ENCODE data around the gene C4orf36.

The C4orf36 gene

DNA sequence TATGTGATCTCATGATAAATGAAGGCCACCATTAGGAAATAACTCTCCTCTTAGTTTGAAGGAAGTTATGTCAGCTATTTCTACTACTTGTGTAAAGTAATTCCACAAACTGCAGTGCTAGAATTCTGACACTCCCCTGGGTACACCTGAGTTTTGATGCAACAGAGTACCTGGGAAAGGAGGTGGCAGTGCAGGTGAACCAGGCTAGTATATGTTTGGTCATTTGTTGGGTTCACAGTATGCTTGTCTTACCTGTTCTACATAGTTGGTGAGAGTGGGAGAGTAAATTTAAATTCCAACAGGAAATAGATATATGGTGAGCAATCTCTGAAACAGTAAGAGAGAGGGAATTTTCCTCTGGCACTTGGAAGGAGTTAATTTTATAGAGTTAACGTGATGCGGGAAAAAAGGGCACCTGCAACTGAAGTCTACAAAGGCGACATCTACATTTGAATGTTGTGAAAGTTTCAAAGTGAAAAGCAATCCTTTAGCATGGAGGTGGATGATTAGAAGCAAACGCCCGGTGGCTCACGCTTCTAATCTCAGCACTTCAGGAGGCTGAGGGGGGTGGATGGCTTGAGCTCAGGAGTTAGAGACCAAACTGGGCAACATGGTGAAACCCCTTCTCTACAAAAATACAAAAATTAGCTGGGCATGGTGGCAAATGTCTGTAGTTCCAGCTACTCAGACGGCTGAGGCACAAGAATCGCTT, 34.7 kb downstream of the C4orf36 start:
- no peak for DNase-seq (ENCODE audit: low spot score)

DNA sequence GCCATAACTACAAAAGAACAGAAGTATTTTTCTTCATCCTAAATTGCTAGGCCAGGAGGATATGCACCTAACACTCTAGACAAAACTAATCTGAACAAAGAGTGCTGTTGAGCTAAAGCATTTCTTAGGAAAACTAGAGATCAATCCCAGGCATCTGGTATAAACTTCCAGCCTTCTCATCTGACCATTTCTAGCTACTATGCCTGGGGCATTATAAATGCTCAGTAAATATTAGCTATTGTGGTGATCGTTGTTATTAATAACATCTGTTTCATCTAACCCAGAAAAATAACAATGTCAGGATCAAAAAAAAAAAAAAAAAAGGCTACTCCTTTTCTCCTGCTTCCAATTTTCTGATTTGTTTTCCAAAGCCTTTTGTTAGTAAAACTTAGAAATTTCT, 35.3 kb downstream of the C4orf36 start:
- DNase-seq (ENCODE audit: low spot score): no peak

DNA sequence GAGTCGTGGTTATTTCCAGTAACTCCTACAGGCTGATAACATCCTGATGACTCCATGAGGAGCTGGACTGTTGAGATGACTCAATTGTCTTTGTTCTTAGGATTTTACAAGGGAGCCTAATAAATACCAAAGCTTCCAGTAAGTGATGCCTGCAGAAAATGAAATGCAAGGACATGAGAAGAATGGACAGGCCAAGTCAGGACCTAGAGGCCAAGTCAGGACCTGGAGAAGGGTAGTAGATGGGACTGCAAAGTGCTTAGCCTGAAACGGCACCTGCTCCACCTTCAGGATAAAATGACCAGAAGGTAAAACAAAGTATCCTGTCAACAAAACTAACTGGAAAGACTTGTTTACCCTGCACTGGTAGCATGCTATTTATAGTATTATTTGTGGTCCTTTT, 36.6 kb downstream of the C4orf36 start:
- no peak for DNase-seq (ENCODE audit: low spot score)

DNA sequence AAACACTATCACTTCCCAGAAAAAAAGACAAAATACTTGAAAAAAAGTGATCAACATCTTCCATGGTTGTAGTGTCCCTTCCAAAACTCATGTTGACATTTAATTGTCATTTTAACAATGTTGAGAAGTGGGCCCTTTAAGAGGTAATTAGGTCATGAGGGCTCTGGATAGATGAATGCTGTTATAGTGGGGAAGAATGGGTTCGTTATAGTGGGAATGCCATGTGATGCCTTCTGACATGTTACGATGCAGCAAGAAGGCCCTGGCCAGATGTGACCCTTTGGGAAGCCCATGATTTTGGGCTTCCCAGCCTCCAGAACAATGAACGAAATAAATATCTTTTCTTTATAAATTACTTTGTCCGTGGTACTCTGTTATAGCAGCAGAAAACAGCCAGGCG, 39.0 kb downstream of the C4orf36 start:
- DNase-seq (ENCODE audit: low spot score): no peak

DNA sequence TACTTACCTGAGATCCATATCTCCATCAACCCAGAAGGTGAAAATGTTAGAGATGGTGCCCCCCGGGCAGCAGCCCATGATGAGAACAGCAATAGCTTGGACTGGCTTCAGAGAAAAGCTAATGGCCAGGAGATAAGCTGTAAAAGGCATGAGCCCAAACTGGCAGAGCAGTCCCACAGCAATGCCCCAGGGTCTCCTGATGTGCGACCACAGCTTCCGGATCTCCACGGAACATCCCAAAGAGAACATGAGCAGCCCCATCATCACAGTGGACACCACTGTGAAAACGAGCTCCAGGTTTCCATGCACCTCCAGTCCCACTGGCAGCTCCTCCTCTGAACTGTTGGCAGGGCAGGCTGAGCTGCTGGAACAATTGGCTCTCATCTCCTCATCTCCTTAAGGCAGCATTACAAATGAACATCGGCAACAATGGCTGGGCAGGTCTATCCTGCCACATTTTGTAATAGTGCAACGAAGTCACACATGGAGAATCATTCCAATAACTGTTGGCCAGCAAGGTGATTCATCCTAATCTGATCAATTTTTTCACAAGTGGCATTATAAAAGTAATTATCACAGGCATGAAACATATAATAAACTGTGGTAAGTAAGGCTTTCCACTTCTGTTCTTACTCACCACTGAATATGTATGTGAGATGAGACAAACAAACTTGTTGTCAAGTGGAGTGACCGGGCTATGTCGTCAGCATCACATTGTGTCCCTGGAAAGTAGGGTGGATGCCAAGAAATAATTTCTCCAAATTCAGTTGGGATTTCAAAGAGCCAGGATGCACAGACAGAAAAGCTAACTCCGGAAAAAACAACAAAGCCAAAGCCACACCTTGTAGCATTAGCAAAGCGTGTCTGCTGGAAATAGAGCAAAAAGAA, 43.2 kb downstream of the C4orf36 start, which contains the start of gene SLC10A6:
TSS of gene SLC10A6 (minus strand) at position 653 of the 888 bp plus-strand sequence. CDS start at position 384, 269 bp downstream.
- no peak for DNase-seq (ENCODE audit: low spot score)

DNA sequence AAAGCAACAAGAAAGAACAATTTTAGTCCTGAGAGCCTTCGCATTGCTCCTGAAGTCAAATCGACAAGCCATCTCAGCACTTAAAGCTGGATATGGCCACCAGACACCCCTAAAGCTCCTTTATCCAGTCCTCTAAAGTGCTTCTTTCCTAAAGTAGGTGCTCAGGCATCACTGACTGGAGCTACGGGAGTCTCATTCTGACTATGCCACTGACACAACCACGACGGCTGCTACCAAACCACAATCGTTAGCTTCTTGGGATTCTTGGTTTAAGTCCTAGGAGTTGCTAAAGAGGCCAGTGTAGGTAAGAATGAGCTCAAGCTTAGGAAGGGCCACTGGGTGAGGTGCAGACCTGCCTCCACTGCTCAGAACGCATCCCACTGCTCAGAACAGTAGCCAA, 44.1 kb downstream of the C4orf36 start:
- no peak for DNase-seq (ENCODE audit: low spot score)

DNA sequence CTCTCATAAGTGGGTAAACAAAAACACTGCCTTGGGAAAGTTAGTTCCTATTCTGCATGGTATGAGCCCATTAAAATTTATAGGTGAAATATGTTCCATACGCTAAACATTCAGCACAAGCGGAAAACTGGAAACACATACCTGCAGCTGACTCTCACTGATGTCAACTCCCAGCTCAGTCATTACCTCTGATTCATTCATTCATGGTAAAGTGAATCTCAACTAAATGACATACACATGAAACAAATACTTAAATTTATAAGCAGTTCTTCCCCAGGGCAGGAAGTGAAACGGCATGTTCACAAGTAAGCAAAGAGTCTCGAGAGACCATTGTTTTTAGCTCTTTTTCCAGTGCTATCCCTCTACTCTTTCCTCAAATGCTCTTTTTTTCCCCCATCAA, 44.7 kb downstream of the C4orf36 start:
- DNase-seq (ENCODE audit: low spot score): no peak

DNA sequence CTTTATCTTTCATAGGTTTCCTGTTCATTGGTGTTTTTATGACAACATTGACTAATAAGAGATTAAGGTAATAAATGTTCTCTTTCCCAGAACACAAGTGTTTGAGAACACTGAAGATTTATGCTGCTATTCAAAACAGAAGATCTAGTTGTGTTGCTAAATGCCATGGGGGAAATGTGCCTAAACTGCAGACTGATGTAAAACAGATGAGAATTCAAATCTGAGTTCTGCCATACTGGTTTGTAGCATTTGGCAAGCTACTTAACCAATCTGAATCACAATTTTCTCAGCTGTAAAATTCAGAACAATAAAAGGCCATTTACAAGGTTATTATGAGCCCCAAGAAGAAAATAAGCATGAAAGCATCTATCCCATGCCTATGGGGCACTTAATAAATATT, 45.3 kb downstream of the C4orf36 start:
- DNase-seq (ENCODE audit: low spot score): no peak

DNA sequence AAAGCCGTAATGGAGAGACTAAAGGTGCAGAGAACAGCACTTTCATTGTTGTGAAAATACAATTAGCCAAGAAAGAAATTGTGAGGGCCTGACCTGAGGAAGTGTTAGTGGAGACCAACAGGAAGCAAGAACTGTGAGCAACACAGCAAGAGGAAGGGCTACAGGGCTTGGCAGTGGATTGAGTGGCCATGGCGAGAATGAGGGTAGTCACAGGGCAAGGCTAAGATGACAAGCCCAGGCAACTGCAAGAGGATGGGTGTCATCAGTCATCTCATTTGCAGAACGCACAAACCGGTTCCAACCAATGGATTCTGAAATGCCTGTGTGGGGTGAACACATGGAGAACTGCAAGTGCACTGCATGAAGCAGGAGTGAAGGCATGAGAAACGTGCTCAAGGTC, 46.6 kb downstream of the C4orf36 start:
- DNase-seq (ENCODE audit: low spot score): no peak

DNA sequence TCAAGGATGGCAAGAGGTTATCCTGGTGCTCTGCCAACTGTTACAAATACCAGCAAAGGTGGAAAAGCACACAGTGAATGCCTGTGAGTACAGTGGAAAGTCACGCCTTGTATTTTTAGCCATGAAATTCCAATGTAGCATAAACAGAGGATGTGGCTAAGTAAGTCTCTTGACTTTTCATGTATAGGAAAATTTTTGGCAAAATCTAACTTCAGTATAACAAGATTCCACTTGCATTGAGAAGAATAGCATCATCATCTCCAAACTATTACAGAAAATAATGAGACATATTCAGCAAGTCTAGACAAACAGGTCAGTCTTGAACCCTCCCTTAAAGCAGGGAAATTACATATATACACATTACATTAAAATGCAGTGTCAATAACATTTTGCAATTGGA, 50.9 kb downstream of the C4orf36 start:
- no peak for DNase-seq (ENCODE audit: low spot score)

DNA sequence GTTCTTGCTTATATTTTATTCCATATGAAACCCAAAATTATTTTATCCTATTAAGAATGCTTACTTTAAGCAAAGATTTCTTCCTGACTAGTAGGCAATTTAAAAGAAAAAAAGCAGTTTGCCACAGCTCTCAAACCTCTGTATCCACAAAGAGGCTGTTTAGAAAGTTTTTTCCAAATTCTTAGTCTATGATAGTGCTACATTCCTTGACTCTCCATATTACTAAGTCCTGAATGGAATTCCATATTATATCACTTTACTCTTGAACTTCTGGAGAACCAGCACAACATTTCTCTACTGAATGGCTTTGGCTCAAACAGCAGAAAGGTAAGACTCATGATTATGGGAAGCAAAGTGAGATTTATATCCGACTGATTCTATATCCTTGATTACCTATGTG, 51.4 kb downstream of the C4orf36 start:
- DNase-seq (ENCODE audit: low spot score): no peak

DNA sequence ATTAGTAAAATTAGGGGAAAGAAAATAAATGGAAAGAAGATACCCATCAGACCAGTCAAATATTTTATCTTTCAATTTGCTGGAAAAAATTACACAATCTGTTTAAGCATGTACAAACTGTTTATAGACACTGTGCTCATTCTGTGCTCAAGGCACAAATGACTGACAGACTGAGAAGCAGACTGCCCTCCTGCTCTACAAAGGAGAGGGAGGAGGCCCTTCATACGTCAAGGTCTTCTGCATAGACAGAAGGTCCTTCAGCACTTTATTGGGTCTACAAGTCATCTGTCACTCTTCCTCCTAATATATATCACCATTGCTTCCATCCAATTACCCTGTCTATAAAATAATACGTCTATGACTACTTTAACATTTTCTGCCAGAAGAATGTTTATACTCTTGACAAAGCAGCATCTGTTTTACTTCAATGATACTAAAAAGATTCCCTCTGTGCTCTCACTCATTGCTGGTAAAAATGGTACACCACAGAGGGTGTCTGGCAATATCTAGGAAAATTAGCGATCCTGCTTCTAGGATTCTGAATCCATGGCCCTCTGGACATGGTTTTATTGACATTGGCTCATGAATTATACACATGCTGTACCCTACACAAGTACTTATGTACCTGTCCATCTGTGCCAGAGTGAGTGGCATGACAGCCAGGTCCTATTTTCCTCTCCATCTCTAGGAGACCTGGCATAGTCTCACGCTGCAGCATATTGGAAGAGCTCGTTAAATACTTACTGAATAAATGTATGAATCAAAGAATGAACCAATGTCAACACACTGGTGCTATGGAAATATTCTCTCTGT, 54.3 kb downstream of the C4orf36 start:
- no peak for DNase-seq (ENCODE audit: low spot score)

DNA sequence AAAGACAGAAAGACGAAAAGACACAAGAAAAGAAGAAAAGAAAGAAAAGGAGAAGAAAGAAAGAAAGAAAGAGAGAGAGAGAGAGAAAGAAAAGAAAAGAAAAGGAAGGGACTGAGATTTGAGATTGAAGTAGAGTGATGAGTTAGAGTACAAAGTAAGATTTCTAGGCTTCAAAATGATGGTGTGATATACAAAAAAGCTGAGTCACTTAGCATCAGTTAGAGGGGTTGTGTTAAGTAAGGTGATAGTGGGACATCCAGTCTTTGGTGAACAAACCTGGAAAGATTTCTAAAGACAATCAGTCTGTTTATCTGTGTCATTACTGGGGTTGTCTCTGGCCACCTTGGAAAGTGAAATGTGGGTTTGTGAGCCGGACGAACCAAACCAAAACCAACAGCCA, 56.5 kb downstream of the C4orf36 start:
- DNase-seq (ENCODE audit: low spot score): no peak

DNA sequence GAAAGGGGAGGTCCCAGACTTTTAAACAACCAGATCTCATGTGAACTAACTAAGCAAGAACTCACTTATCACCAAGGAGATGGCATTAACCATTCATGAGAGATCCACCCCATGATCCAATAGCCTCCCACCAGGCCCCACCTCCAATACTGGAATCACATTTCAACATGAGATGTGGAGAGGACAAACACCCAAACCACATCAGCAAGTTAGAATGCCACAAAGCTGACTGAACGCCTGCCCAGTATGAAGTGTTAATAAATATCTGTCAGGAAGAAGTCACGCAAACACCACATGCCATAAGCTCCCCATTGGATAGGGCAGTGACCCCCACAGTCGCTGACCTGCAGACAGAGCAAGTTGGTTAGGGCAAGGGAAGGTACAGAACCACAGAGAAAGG, 57.3 kb downstream of the C4orf36 start:
- DNase-seq (ENCODE audit: low spot score): no peak

DNA sequence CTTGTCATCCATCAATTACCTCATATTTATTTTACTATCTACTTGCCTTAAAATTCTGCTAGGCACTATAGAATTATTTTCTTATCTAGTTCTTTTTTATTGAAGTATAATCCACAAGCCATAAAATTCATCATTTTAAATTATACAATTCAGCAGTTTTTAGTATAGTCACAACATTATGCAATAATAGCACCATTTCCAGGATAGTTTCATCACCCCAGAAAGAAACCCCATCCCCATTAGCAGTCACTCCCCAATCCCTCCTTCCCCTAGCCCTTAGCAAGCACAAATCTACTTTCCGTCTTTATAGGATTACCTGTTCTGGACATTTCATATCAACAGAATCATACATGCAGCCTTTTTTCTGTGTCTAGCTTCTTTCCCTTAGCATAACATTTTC, 58.6 kb downstream of the C4orf36 start:
- DNase-seq (ENCODE audit: low spot score): no peak

DNA sequence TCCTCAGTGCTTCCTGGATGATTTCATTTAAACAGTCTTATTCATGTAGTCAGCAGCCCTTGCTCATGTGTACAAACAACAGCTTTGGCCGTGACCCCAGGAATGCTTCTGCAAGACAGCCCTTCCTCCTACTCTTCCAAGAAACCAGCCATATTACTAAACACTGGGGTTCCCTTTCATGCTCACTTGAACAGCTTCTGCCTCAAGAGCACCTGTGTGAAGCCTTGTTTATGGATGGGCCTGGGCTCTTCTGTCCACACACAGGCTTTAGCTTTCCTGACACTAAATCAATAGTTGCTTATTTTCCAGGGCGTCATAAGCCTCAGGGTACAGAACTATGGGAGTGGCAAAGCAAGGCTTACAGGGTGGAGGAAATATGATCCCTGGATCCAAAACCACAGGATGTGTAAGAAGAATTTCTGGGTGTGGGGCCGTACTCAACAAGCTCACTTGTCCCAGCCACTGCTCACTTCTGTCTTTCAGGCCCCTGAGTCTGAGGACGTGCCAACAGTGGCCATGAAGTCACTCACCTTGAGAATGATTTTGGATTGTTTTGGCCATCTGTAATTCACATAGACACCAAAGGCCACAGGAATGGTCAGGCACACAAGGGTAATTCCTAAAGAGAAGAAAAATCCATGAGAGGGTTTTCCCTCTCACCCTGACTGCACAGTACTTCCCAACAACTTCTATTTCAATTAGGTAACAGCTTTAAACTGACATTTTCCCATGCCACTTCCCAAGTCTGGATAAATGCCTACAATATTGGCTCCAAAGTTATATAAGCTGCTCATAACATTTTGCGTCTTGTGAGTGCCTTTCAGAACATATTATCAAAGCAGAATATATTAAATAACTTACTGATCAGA, 60.7 kb downstream of the C4orf36 start:
- DNase-seq (ENCODE audit: low spot score): no peak

Measured in activated CD4-positive, alpha-beta T cell treated with anti-CD3 and anti-CD28 coated beads, Interleukin-2, Interleukin-4, amounts not matched to agents 100 ng/mL and 50 ng/mL, durations not matched to agents 16 hours and 8 hours (primary cell).